ENCODE data around the gene ABLIM2.

The ABLIM2 gene

DNA sequence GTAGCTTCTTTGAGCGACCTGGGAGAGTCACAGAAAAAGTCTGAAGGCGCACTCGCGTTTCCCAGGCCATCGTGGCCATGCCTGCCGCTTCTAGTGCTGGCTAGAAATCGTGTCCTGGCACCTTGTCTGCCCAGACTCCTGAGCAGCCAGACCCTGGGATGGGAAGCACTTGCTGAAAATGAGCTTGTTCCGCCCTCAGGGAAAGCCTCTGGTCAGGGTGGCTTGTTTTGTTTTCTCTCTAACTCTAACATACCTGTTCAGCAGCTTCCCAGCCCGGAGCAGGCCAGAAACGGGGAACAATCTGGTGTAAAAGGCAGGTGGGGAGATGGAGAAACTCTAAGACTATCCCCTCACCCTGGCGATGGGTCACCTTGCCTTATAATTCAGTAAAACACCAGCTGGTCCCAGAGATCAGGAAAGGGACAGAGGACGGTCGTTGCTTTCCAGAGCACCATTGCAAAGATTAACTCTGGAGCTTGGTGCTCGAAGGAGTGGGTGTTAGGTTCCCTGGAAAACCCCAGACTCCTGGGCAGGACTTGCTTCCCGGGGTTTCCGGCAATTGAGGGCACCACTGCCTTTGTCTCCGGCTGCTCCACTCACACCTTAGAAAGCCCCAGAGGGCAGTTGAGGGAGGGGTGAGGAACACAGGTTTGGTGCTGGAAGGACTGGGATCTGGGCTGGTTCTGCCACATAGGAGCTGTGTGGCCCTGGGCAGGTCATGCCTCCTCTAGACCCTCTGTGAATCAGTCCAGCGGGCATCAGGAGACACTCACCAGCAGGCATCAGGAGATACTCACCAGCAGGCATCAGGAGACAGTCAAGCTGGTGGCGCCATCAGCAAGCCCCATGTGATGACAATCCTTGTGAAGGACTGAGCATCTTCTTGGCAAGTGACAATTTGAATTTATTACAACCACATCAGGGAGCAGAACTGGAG is 36.0 kb upstream of the ABLIM2 start:
- in situ Hi-C loops (cut with MboI; ENCODE audit: low sequenced_read_pairs) = no loop called here

DNA sequence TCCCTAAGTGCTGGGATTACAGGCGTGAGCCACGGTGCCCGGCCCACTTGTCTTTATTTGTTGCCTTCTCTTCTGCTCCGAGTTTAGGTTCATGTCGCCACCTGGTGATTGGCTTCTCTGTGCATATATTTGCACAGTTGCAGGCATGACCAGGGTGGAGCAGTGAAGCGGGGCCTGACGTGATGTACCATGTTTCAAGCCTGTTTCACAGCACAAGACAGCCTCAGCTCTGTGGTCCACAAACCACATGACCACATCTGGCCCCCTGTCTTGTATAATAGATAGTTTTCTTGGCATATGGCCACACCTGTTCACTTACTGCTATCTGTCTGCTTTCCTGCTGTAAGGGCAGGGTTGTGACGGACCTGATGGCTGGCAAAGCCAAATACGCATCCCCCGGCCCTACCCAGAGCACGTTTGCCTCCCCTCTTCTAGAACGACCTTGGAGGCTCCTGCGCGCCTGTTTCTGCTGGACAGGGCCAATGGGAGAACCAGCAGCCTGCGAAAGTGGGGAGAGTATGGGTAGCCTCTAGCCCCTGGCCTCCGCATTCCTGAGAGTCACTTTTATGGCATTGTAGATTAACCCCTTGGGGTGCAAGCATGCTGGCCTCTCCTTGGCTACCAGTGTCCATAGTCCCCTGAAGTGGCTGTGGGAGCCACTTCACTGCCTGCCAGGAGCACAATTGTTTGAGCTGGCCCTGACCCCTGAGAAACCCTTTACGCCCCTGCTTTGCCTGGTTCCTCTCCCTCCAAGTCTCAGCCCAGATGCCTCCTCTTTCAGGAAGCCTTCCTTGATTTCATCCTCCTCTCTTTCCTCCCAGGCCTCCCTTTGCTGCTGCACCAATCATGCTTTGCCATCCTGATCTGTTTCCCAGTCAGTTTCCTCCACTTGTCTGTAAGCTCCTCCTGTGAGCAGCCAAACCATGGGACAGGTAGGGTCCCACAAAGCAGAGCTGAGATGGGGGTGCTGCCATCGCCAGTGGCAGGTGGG is 34.4 kb upstream of the ABLIM2 start:
- in situ Hi-C loops (cut with MboI; ENCODE audit: low sequenced_read_pairs) = no loop called here

DNA sequence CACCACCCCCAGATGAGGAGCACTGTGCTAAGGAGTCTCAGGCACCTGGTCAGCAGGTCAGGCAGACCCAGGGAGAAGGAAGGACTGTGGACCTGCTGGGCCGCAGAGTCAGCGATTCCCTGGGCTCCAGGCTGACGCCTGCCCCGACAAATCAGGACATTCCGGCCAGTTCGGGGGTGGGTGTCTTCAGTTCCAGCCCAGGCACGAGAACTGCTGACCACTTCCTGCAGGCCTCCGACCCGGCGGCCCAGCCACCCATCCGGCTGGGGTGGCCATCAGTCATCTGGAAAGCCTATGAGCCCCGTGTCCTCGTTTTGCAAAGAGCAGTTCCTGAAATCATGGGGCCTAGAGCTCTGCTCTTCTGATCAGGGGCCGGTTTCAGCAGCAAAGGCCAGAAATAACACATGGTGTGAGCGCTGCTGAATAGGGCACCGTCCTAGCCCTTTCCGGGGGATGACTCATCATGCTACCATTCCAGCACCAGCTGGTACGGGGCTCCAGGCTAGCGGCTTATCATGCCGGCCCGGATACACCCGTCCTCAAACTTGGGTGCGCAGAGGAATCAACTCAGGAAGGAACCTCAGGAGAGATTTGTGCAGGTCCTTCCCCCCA is 32.6 kb upstream of the ABLIM2 start:
- in situ Hi-C loops (cut with MboI; ENCODE audit: low sequenced_read_pairs) = no loop called here

DNA sequence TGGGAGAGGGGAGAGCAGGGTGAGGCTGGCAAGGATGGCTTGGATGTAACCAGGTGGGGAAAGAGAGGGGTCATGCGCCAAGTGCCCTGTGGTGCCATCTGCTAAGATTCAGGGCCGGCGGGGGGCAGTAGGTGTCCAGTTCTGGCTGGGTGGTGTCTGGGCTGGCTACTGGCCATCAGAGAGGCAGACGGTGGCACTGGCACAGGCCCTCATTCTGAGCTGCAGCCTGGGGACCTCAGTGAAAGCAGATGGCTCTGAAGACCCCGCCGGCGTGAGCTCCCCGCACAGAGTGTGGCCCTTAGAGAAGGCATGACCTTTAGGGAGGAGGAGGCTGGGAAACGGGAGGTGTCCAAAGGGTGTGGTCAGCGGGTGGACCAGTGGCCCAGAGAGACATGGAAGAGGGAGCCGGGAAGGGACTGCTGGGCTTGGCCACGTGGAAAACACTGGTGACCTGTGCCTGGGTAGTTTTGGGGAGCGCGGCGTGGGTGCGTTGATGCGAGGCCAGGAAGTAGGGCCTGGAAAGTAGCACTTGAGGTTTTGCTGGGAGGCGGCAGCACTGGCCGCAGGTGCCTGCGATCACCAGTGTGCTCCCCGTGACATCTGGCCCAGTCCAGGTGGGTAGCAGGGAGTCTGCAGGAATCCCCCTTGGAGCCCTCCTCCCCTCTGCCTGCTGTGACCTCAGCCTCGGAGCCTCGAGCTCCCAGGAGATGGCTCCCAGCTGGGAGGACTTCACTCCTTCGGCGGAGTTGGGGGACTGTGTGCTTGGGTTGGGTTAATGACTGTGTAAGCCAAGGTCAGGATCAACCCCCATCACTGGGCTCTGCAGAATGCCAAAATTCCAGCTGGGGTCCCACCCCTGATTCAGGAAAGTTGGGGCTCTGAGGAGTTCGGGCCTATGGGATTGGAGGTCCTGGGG is 31.2 kb upstream of the ABLIM2 start:
- in situ Hi-C loops (cut with MboI; ENCODE audit: low sequenced_read_pairs) = no loop called here

DNA sequence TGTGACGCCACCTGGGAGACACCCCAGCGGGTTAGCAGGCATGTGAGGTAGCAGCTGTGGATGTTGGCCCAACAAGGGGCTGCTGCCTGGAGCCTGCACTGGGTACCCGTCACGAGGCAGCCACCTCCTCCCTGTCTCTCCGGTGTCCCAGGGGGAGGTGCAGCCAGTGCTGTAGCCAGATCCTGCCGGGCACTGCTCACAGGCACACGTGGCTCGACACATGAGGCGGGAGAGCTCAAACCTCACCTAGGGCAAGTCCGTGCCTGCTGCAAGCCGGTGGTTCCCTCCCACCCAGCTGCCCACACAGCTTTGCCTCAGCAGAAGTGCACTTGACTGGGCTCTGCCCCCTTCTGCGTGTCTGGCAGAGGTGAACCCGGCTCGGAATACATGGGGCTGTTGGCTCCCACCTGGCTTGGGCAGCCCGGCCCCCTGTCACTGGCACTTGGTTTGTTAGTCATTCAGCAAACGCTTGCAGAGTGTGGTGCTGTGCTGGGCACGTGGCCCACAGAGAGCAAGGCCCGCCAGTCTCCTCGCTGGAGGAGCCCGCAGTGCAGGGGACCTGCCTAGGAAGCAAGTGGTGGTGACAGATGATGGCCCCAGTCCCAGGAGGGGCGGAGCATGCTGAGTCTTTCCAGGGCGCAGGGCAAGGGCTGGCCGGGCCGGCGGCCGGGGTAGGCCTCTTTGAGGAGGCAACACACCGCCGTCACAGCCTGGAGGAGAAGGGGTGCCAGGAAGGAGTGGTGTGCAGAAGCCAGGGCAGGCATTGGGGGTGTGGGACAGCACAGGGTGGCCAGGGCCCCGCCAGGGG is 30.3 kb upstream of the ABLIM2 start:
- in situ Hi-C loops (cut with MboI; ENCODE audit: low sequenced_read_pairs) = no loop called here

DNA sequence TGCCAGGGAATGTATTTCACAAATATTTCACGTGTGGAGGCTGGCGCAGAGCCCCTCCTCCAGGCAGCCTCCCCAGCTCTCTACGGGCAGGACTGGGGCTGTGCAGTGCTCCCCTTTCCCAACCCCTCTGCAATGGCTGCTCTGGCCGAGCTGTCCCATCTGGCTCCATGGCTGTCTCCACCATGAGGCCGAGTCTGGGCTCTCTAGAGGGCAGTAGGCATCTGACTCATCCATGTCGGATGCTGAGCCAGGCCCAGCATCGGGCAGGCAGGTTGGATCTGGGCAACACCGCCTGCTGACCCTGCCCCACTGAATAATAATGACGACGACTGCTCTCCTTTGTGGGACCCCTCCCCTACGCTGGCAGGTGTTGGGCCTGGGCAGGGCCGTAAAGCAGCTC is 29.5 kb upstream of the ABLIM2 start:
- in situ Hi-C loops (cut with MboI; ENCODE audit: low sequenced_read_pairs) = no loop called here

DNA sequence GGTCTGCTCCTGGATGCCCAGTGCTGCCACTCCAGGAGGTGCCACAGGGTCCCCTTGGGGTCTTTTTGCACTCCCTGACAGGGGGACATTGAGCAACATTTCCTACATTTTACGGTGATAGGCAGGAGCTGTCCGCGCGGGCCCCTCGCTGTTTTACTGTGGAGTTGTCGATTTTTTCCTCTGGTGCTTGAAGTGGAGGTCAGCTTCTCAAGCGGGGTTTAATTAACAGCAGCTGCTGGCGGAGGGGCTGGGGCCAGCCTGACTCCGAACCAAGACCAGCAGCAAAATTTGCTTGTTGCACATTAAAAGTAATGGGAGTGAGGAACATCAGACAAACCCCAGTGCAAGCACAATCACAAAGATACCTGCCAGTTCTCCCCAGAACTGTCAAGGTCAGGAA is 27.3 kb upstream of the ABLIM2 start:
- in situ Hi-C loops (cut with MboI; ENCODE audit: low sequenced_read_pairs) = no loop called here

DNA sequence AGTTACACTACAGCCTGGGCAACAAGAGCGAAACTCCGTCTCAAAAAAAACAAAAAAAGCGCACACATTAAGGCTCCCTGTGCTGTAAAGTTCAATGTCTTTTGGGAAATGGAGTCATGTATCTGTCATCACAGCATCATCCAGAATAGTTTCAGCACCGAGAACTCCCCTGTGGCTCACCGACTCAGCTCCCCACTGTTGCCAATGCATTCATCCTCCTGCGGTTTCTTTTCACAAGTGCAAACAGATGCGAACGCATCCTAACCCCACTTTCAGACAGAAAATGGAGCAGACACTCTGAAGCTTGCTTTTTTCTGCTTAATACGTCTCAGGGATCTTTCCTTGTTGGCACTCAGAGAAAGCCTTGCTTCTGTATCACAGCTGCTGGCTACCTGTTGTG is 26.7 kb upstream of the ABLIM2 start:
- in situ Hi-C loops (cut with MboI; ENCODE audit: low sequenced_read_pairs) = no loop called here

DNA sequence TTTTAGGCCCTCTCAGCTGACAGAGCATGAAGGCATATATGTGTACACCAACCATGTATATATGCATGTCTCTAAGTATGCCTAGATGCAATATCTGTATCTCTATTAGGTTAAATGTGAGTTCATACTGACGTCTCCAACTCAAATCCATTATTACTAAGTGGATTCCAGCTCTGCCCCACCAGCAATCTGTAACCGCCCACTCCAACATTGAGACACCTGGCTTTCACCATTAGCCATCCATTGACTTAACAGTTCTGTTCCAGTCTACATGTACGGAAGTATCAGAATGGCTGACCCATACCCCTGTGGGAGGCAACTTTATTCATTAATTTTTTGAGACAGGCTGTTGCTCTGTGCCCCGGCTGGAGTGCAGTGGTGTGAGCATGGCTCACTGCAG is 25.4 kb upstream of the ABLIM2 start:
- in situ Hi-C loops (cut with MboI; ENCODE audit: low sequenced_read_pairs) = no loop called here

DNA sequence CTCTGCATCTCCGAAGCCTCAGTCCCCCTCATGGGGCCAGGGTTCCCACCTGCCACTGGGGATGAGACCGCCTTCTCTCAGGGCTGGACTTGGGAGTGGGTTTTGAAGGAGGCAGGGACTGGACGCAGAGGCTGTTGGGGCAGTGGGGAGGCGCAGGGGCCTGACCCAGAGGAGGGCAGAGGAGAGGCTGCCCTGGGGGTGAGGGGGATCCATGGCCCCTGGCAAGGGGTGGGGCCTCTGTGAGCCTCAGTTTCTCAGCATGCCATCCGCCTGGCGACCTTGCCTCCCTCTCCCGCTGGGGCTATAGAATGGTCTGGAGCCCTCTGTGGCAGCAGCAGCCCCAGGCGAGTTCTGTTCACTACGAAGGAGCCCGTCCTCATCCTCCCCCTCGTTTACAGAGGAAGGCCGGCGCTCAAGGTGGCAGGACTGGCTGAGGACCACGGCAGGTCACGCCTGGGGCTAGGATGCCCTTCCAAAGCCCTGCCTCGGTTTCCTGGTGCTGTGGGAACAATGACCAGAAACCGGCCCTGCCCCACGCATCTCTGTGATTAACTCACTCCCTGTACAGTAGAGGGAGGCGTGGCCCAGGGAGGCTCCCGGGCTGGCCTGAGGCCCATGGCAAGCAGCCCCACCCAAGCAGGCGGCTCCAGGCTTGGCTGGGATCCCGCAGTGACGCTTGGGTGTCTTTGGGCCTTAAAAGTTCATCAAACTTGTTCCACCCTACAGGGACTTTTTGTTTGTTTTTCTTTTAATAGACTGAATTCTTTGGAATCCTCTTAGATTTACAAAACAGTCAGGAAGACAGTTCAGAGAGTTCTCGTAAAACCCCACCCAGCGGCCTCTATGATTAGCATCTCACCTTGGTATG is 24.5 kb upstream of the ABLIM2 start:
- in situ Hi-C loops (cut with MboI; ENCODE audit: low sequenced_read_pairs) = no loop called here

DNA sequence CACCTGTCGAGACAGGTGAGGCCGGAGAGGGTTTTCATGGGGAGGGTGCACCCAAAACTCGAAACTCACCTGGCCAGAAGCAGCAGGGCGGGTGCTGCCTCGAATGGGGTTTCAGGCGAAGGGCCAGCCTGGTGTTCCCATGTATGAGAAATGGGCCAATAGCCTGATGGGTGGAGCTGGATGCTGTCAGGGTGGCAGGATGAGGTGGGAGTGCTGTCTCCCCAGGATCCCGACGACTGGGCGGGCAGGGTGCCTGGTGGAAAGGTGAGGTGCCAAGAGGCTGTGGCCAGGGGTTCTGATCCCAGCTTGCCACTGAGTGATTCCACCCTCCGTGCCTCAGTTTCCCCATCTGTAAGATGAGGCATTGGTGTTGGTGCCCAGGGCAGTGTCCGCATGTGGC is 23.7 kb upstream of the ABLIM2 start:
- in situ Hi-C loops (cut with MboI; ENCODE audit: low sequenced_read_pairs) = no loop called here

DNA sequence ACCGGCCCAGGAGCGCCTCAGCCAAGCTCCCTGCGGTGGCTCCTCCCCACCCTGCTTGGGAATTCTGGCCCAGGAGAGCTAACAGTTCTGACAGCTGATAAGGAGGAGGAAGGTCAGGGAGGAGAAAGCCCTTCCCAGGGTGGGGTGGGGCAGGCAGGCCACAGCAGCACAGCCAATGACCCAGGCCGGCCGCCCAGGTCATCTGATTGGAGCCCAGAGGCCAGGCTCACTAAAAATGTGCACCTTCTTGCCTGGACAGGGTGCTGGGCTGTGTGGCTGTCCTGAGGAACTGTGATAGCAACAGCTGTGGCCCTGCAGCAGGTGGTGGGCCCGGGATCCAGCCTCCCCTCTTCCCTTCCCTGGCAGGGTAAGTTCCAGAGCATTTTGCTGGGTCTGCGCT is 23.2 kb upstream of the ABLIM2 start:
- in situ Hi-C loops (cut with MboI; ENCODE audit: low sequenced_read_pairs) = no loop called here

DNA sequence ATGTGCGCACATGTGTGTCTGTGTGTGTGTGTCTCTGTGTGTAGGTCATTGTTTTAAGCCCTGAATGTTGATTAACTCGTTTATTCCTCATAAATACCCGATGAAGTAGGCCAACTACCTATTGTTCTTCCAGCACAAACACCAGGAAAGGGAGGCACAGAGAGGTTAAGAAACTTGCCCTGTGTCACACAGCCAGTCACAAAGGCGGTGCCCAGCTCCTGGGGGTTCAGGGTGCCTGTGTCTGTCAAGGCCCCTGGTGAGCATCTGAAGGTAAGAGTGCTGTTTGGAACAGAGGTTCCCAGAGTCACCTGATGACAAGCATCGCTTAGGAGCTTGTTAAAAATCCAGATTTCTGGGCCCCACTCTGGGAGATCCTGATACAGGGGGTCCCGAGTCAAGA is 22.5 kb upstream of the ABLIM2 start:
- in situ Hi-C loops (cut with MboI; ENCODE audit: low sequenced_read_pairs) = no loop called here

DNA sequence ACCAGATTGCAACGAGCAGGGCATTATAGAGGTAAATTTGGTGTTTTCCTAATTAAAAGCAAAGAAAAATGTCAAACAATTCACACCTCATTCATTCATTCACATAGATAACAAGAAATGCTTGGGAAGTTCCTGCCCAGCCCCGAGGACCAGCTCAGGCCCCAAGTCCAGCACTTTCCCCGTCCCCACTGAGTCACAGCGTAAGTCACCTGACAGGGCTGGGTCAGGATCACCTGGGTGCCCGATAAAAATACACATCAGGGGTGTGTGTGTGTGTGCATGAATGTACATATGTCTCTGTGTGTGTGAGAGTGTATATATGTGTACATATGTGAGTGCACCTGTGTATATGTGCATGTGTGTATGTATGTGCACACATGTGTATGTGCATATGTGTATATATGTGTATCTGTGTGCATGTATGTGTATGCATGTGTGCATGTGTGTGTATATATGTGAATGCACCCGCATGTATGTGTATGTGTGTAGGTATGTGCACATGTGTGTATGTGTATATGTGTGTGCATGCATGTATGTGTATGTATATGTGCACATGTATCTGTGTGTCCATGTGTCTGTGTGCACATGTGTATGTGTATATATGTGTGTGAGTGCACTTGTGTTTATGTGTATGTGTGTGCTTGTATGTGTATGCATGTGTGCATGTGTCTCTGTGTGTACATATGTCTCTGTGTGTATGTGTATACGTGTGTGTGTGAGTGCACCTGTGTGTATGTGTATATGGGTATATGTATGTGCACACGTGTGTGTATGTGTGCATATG is 21.9 kb upstream of the ABLIM2 start:
- in situ Hi-C loops (cut with MboI; ENCODE audit: low sequenced_read_pairs) = no loop called here

DNA sequence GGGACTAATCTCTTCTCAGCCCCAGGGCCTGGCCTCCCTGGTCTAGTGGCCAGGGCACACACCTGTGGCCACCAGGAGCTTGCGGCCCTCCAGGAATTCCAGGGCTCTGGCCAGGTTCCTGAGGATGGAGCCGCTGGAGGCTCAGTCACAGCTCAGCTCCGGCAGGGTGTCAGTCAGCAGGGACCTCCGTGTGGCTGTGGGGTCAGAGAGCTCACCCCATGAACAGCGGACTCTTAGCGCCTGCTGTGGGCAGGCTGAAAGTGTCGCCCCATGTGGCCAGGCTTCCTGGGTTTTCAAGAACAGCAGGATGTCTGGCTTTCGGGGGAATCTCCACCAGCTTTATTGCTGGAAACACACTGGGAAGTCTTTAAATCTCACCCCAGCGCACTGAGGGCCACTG is 21.2 kb upstream of the ABLIM2 start:
- in situ Hi-C loops (cut with MboI; ENCODE audit: low sequenced_read_pairs) = no loop called here

DNA sequence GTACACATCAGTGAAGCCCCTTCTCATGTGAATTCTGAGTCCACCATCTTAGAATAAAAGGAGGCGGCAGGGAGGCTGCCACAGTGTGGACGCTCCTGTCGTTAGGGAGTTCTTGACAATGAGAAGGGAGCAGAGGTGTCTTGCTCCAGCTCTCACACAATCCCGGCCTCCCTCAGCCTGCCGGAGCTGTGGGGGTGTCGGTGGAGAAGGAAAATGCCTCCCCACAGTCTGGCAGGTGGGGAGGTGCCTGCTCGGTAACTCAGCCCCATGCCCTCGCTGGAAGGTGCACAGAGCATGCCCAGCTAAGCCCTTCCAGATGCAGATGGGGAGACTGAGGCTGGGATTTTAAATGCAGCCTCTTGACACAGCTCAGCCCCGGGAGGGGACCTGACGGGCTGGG is 20.5 kb upstream of the ABLIM2 start:
- in situ Hi-C loops (cut with MboI; ENCODE audit: low sequenced_read_pairs) = no loop called here

DNA sequence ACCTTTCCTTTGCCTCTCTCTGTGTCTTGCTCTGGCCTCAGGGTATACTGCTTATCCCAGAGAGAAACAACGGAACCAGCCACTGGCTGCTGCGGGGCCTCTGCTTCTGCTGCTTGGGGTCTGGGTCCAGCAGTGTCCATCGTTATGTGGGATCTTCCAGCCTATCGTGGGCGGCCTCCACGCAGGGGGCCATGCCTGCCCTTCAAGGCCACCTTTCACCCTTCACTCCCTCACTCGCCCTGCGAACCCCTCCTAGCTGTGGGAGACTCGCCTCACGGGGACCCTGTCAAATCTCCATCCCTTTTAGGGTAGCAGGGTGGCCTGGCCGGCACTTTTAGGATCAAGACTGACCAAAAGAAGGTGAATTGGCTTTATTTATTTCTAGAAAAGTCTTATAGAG is 19.3 kb upstream of the ABLIM2 start:
- in situ Hi-C loops (cut with MboI; ENCODE audit: low sequenced_read_pairs) = no loop called here

DNA sequence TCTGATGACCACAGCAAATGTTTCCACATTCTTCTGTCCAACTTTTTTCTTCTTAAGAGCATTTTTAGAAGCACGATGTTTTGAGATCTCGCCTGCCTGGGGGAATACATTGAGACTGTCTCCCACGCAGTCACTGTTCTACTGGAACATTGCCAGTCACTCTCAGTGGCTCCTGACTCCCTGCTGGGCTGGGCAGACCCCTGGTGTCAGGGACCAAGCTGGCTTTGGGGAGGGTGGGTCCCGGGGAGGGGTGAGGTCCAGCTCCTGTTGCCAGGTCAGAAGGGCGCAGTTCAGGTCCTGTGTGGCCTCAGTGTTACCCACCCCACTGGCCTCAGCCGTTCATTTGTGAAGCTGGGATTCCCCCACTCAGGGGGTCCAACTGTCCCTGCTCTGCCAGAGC is 18.9 kb upstream of the ABLIM2 start:
- in situ Hi-C loops (cut with MboI; ENCODE audit: low sequenced_read_pairs) = no loop called here
